IPS DF 6.9 (cell line): ENCODE data around the gene TRIB2.
"Not testable (repeated sequence)": the region's sequence is repeated elsewhere in the genome, so short reads cannot be mapped to it uniquely, and the experiment has no call there.

ENCODE experiments used
- DNase-seq: peaks from one replicate; pipeline ENCODE4 v3.0.0-alpha.2; 2013; ENCODE audit warnings: low read depth, low spot score
- H3K27ac ChIP-seq: one replicate; pipeline ENCODE4 v1.5.1; 2013; ENCODE audit warnings: low read length, control low read depth
- H3K27me3 ChIP-seq: 2 replicates; pipeline ENCODE4 v1.6.1; 2013; ENCODE audit warnings: mild to moderate bottlenecking, low read length; ENCODE audit not compliant: control insufficient read depth, insufficient read depth
- H3K36me3 ChIP-seq: 2 replicates; pipeline ENCODE4 v1.6.1; 2013; ENCODE audit warnings: low read length; ENCODE audit not compliant: control insufficient read depth, insufficient read depth
- H3K4me1 ChIP-seq: 2 replicates; pipeline ENCODE4 v1.6.1; 2013; ENCODE audit warnings: low read length; ENCODE audit not compliant: control insufficient read depth, insufficient read depth
- H3K4me3 ChIP-seq: 2 replicates; pipeline ENCODE4 v1.5.1; 2013; ENCODE audit warnings: mild to moderate bottlenecking, low read length
- H3K9me3 ChIP-seq: 2 replicates; pipeline ENCODE4 v1.6.1; 2013; ENCODE audit warnings: low read length, inconsistent platforms; ENCODE audit not compliant: control insufficient read depth, insufficient read depth
- WGBS: extraction: QIAGEN DNeasy Blood & Tissue Kit; methylation state at CpG from one replicate; pipeline ENCODE4 v1.1.7; 2013; ENCODE audit warnings: mixed read lengths, missing lambda C conversion rate; ENCODE audit not compliant: insufficient read length, insufficient coverage; 5-methylcytosine and 5-hydroxymethylcytosine counted together

The TRIB2 gene

DNA sequence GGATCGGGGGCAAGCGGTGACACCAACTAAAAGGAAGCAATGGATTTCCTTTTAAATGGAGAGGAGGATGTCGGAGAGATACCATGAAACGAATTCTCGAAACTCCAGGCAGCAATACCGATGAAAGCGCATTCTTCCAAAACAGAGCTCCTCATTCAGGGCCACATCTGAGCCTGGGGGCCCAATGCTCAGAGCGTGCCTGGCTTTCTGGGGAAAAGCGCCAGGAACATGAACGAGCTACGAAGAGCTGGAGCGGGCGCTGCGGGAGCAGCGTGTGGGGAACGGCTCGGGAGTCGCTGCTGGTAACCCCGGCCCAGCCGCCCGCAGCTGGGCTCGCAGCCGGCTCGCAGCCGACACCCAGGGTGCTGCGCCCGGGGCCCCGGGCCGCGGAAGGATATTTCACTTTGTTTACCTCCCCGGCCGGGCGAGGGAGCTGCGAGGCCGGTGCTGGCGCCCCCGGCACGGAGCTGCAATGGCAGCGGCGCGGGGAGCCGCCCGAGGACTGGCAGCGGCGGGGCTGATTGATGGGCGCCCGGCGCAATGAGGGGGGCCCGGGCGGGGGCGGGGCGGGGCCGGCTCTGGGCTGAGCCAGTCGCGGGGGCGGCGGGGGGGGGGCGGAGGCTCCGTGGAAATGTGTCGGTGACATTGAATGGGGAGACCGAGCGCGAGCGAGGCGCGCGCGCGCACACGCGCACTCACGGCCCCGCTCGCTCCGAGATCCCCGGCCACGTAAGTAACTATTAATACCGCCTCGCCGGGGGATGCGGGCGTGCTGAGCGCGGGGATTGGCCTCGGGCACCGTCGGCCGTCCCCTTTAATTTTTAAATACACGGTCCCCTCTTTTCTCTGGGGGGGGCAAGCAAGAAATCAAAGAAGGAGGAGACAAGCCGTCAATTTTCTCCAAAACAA is at the start of gene TRIB2:
TRIB2 (plus strand) TSS at position 655 of the 909 bp plus-strand sequence. CDS start 1,372 bp downstream, outside the sequence.
- Histone ChIP-seq H3K4me1 (peaks cover 6% of the 10 kb centered on the region; the same call in 1 of the 2 replicates), H3K9me3 (no peaks in the 10 kb centered on the region), H3K36me3 (no peaks in the 10 kb centered on the region), H3K27me3 (no peaks in the 10 kb centered on the region), H3K4me3 (peak within 1 kb of the TSS; percentile 78), H3K27ac (no peak within 1 kb of the TSS)
- no peak for DNase-seq
- no CpG with 5 or more reads among the region's 90 CpGs for WGBS

DNA sequence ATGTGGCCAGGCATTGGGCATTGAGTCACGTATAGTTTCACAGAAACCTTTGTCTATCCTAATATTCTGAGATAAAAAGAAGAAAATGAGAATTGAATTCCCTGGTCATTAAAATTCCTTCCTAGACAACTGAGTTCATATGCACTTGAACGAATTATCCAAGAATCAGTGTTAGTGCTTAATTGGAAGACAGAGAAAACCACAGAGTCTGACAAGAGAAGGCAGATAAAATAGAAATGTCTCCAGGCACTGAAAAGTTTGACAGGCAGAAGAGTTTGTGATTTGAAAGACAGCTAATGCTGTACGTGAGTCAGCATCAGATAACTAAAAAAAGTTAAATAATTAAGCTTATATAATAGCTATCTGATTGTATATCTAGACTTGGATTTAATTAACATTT is 47.7 kb upstream of the TRIB2 start:
- no peak for DNase-seq
- no CpG with 5 or more reads among the region's 3 CpGs for WGBS
- no peak overlapping the region for H3K4me3 ChIP-seq
- H3K4me1 ChIP-seq: no peaks in the 10 kb centered on the region
- no peaks in the 10 kb centered on the region for H3K36me3 ChIP-seq
- no peak overlapping the region for H3K27ac ChIP-seq
- no peaks in the 10 kb centered on the region for H3K27me3 ChIP-seq
- H3K9me3 ChIP-seq: no peaks in the 10 kb centered on the region; the same call in 1 of the 2 replicates

GRCh38 chr2:12672711-12673315 is 43.9 kb upstream of the TRIB2 start:
- H3K27me3 ChIP-seq: no peaks in the 10 kb centered on the region

DNA sequence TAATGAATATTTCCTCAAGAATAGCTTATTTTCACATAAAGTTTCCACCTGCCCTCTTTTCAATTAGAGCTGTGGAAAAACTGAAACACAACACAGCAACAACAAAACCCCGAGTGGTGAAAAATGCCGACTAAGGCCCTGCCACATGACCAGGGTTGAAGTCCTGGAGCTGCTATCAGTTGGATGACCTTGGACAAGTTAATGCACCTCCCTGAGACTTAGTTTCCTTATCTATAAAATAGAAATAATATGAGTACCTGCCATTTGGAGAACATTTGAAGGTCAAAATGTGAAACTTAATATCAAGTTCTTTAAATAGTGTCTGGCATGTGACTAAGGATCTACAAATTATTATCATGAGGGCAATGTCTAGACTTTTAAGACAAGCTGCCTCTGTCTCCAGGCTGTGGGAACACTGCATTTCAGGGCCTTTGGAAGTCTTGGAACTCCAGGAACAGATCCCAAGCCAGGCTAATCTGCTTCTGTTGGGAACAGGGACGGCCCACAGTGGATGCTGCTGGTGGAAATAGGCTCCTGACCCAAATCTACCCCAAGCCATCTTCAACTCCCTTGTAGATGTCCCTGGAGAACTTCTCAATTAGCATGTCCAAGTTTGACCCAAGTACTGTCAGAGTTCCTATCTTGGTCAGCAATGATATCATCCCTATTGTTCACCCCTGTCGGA is 42.0 kb upstream of the TRIB2 start:
- no CpG with 5 or more reads among the region's 4 CpGs for whole genome bisulfite sequencing
- Histone ChIP-seq H3K36me3 (no peaks in the 10 kb centered on the region), H3K4me3 (no peak overlapping the region), H3K4me1 (no peaks in the 10 kb centered on the region), H3K9me3 (no peaks in the 10 kb centered on the region), H3K27ac (no peak overlapping the region), H3K27me3 (no peaks in the 10 kb centered on the region)
- no peak for DNase-seq

More at GRCh38 chr2:12672711-12673315, 43.9 kb upstream of the TRIB2 start:
- Histone ChIP-seq H3K4me3 (no peak overlapping the region), H3K36me3 (no peaks in the 10 kb centered on the region), H3K4me1 (no peaks in the 10 kb centered on the region), H3K9me3 (no peaks in the 10 kb centered on the region), H3K27ac (no peak overlapping the region)
- DNase-seq: no peak
- no CpG with 5 or more reads among the region's 8 CpGs for whole genome bisulfite sequencing

- Histone ChIP-seq H3K36me3 (no peaks in the 10 kb centered on the region), H3K4me1 (no peaks in the 10 kb centered on the region), H3K27me3 (no peaks in the 10 kb centered on the region), H3K27ac (no peak overlapping the region), H3K4me3 (no peak overlapping the region), H3K9me3 (no peaks in the 10 kb centered on the region)
- DNase-seq: no peak
- WGBS: no CpG with 5 or more reads among the region's 7 CpGs
Observed at GRCh38 chr2:12675352-12675795, 41.4 kb upstream of the TRIB2 start.

- no peak for DNase-seq
- Histone ChIP-seq H3K9me3 (no peaks in the 10 kb centered on the region), H3K27ac (no peak overlapping the region), H3K4me3 (no peak overlapping the region), H3K36me3 (no peaks in the 10 kb centered on the region), H3K27me3 (no peaks in the 10 kb centered on the region), H3K4me1 (no peaks in the 10 kb centered on the region)
- no CpG with 5 or more reads among the region's 5 CpGs for WGBS
Observed at GRCh38 chr2:12675801-12676200, 40.9 kb upstream of the TRIB2 start.

GRCh38 chr2:12676771-12677170 is 40.0 kb upstream of the TRIB2 start:
- no peaks in the 10 kb centered on the region for H3K36me3 ChIP-seq
- H3K4me3 ChIP-seq: no peak overlapping the region
- WGBS: no CpG with 5 or more reads among the region's 4 CpGs
- no peaks in the 10 kb centered on the region for H3K27me3 ChIP-seq
- H3K27ac ChIP-seq: no peak overlapping the region
- H3K4me1 ChIP-seq: no peaks in the 10 kb centered on the region
- H3K9me3 ChIP-seq: no peaks in the 10 kb centered on the region
- DNase-seq: no peak

DNA sequence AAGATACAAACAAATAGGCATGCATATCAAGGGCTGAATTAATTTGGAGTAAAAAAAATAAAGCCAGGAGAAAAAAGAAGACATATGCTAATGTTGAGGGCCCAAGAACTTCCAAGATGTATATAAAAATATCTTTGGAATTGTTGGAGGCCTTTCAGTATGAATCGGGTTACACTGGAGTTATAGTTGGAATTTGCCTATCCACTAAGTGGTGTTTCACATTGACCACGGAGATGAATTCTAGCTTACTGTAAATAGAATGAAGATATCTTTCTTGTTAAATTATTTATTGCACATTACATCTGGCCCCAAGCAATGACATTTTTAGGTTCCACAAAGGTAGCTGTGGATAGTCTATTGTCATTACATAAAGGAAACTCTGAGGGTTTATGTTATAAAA is 38.5 kb upstream of the TRIB2 start:
- Histone ChIP-seq H3K27ac (no peak overlapping the region), H3K4me1 (no peaks in the 10 kb centered on the region), H3K27me3 (no peaks in the 10 kb centered on the region), H3K4me3 (no peak overlapping the region), H3K36me3 (no peaks in the 10 kb centered on the region), H3K9me3 (no peaks in the 10 kb centered on the region)
- WGBS: no CpG with 5 or more reads among the region's 2 CpGs
- DNase-seq: no peak

- no peak overlapping the region for H3K27ac ChIP-seq
- peaks cover 2% of the 10 kb centered on the region for H3K4me1 ChIP-seq
- no CpG with 5 or more reads among the region's 5 CpGs for WGBS
- DNase-seq: no peak
- no peak overlapping the region for H3K4me3 ChIP-seq
- H3K27me3 ChIP-seq: no peaks in the 10 kb centered on the region
- H3K36me3 ChIP-seq: no peaks in the 10 kb centered on the region
- H3K9me3 ChIP-seq: no peaks in the 10 kb centered on the region
Observed at GRCh38 chr2:12679550-12680072, 37.1 kb upstream of the TRIB2 start.

DNA sequence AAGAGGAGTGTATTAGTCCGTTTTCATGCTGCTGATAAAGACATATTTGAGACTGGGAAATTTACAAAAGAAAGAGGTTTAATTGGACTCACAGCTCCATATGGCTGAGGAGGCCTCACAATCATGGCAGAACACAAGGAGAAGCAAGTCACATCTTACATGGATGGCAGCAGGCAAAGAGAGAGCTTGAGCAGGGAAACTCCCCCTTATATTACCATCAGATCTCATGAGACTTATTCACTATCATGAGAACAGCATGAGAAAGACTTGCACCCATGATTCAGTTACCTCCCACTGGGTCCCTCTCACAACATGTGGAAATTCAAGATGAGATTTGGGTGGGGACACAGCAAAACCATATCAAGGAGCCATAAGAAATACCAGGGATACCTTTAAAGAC is 36.6 kb upstream of the TRIB2 start:
- H3K36me3 ChIP-seq, H3K27ac ChIP-seq: not testable (repeated sequence)
- WGBS: no CpG with 5 or more reads among the region's 1 CpG

More for the DNA sequence above, 36.6 kb upstream of the TRIB2 start:
- not testable (repeated sequence) for H3K4me1 ChIP-seq, H3K27me3 ChIP-seq, H3K9me3 ChIP-seq, DNase-seq, H3K4me3 ChIP-seq
